Natural killer cell (primary cell): ENCODE data around the gene PHACTR3. TPM values are rescaled to one million over a fixed set of nuclear protein-coding genes. Genes with fewer than 3 reads are reported as not detected.
"Not testable (repeated sequence)": the region's sequence is repeated elsewhere in the genome, so short reads cannot be mapped to it uniquely, and the experiment has no call there.

ENCODE experiments used
- ATAC-seq, 3 donors: fragments of 150-1000 bp in 2 of 3; fragments of 200-7000 bp in 1 of 3; cut with Tn5 transposase; 1 replicate in 1 of 3; 2 replicates in 2 of 3; pipeline ENCODE4 v1.10.0; 2021; ENCODE audit warnings: mild to moderate bottlenecking in 2 of 3, moderate library complexity in 2 of 3
- DNase-seq, 2 donors: peaks; one replicate each; pipeline versions ENCODE4 v3.0.0 to v3.0.0-alpha.2; 2013 to 2021; ENCODE audit warnings: mixed read lengths in 1 of 2
- H3K27ac ChIP-seq: one replicate; pipeline ENCODE4 v1.5.1; 2013; ENCODE audit warnings: mild to moderate bottlenecking, low read length
- H3K27me3 ChIP-seq: one replicate; pipeline ENCODE4 v1.6.1; 2013; ENCODE audit warnings: low read length; ENCODE audit not compliant: control insufficient read depth, insufficient read depth
- H3K36me3 ChIP-seq: one replicate; pipeline ENCODE4 v1.6.1; 2013; ENCODE audit warnings: low read length; ENCODE audit not compliant: control insufficient read depth, insufficient read depth
- H3K4me1 ChIP-seq: one replicate; pipeline ENCODE4 v1.6.1; 2013; ENCODE audit warnings: low read length; ENCODE audit not compliant: control insufficient read depth, insufficient read depth
- H3K4me3 ChIP-seq: one replicate; pipeline ENCODE4 v1.5.1; 2013; ENCODE audit warnings: low read length
- H3K9me3 ChIP-seq: one replicate; pipeline ENCODE4 v1.6.1; 2013; ENCODE audit warnings: low read length; ENCODE audit not compliant: control insufficient read depth, insufficient read depth
- H3K27ac Mint-ChIP-seq, 2 donors: one replicate each; pipeline ENCODE4 v1.8.0; 2022; ENCODE audit warnings: mild to moderate bottlenecking in 2 of 2, mixed read lengths in 2 of 2, moderate library complexity in 1 of 2
- H3K27me3 Mint-ChIP-seq, 2 donors: one replicate each; pipeline ENCODE4 v1.8.0; 2022; ENCODE audit warnings: low read depth in 2 of 2, mixed read lengths in 2 of 2
- H3K36me3 Mint-ChIP-seq: one replicate; pipeline ENCODE4 v1.8.0; 2022; ENCODE audit warnings: mixed read lengths
- H3K4me1 Mint-ChIP-seq, 2 donors: one replicate each; pipeline ENCODE4 v1.8.0; 2022; ENCODE audit warnings: mixed read lengths in 2 of 2
- H3K4me3 Mint-ChIP-seq: one replicate; pipeline ENCODE4 v1.8.0; 2022; ENCODE audit warnings: mild to moderate bottlenecking, moderate library complexity, mixed read lengths
- H3K9me3 Mint-ChIP-seq, 2 donors: one replicate each; pipeline ENCODE4 v1.8.0; 2022; ENCODE audit warnings: mixed read lengths in 2 of 2
- WGBS: methylation state at CpG from one replicate; pipeline ENCODE4 v1.1.7; 2013; ENCODE audit warnings: missing lambda C conversion rate; ENCODE audit not compliant: insufficient coverage; 5-methylcytosine and 5-hydroxymethylcytosine counted together
- intact Hi-C: fragments of 100-400 bp; cut with micrococcal nuclease; formaldehyde crosslinking; loops from one replicate; pipeline ENCODE4 v1.14.2; 2022
- total RNA-seq, 4 donors: library from RNA; stranded (reverse); fragments of 120-200 nt in 1 of 4; gene quantifications; one replicate each; pipeline versions ENCODE4 v1.2.3 to v1.2.4, GENCODE V29; 2013 to 2022
- TF ChIP-seq, protein P1 (sequence below): fragments of 200-600 bp; IDR thresholded peaks from one replicate; pipeline ENCODE4 v1.8.0; 2022; ENCODE audit warnings: antibody characterized with exemption

PHACTR3 gene
- total RNA-seq, 3 donors from 2014 or later (not counting 1 experiment from before 2014, with no cell fraction given) = not detected

DNA sequence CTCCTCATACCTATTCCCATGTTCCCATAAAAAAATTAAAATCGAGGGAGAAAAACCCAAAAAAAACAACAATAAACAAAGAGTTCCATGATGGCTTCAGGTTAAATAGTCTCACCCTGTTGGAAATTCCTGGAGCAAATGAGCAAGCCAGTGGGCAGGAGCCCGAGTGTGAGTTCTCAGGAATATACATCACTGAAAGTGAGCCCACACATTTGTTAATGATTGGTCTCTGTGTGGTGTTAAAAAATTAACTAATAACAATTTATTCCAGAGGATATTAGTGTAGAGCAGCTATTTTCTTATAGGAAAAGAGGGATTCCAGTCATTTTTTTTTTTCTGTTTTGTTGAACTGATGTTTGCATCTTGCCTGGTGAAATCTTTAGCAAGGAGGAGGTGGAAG lies 12.9 kb downstream of the PHACTR3 start:
- WGBS = 68% methylated on average over 2 of the region's 2 CpGs
- peaks cover 4 to 14% of the 10 kb centered on the region in 2 donors for H3K27me3 Mint-ChIP-seq

DNA sequence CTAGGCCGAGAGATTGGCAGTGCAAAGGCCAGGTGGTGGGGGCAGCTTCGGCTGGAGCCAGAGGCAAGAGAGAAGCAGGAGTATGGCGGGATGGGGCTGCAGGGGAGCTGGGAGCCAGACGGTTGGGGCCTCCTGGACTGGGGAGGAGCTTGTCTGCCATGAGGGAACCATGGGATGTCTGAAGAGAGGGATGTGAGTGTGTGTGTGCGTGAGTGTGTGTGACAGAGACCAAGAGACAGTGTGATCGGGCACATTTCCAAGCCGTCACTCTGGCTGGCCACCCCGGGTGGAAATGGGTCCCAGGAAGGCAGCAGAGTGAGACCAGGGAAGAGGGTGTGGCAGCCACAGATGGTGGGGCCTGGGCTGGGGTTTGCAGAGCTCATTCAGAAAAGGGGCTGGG lies 13.8 kb downstream of the PHACTR3 start:
- WGBS = 71% methylated on average over 8 of the region's 8 CpGs
- no peak for DNase-seq
- H3K4me1 ChIP-seq = no peaks in the 10 kb centered on the region
- Mint-ChIP-seq H3K36me3 (no peaks in the 10 kb centered on the region), H3K27me3 (peaks cover 0 to 14% of the 10 kb centered on the region in 2 donors), H3K9me3 (no peaks in the 10 kb centered on the region), H3K4me1 (no peaks in the 10 kb centered on the region), H3K27ac (no peak overlapping the region), H3K4me3 (no peak overlapping the region)
- no peaks in the 10 kb centered on the region for H3K27me3 ChIP-seq
- no peak overlapping the region for H3K27ac ChIP-seq
- H3K9me3 ChIP-seq = no peaks in the 10 kb centered on the region
- intact Hi-C loops = no loop called here
- H3K4me3 ChIP-seq = no peak overlapping the region
- no peak for ATAC-seq
- H3K36me3 ChIP-seq = no peaks in the 10 kb centered on the region
- TF ChIP-seq, protein P1, sequence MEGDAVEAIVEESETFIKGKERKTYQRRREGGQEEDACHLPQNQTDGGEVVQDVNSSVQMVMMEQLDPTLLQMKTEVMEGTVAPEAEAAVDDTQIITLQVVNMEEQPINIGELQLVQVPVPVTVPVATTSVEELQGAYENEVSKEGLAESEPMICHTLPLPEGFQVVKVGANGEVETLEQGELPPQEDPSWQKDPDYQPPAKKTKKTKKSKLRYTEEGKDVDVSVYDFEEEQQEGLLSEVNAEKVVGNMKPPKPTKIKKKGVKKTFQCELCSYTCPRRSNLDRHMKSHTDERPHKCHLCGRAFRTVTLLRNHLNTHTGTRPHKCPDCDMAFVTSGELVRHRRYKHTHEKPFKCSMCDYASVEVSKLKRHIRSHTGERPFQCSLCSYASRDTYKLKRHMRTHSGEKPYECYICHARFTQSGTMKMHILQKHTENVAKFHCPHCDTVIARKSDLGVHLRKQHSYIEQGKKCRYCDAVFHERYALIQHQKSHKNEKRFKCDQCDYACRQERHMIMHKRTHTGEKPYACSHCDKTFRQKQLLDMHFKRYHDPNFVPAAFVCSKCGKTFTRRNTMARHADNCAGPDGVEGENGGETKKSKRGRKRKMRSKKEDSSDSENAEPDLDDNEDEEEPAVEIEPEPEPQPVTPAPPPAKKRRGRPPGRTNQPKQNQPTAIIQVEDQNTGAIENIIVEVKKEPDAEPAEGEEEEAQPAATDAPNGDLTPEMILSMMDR = no peak

More for the DNA sequence above, 12.9 kb downstream of the PHACTR3 start:
- TF ChIP-seq, protein P1 = no peak
- Histone ChIP-seq H3K4me1 (no peaks in the 10 kb centered on the region), H3K36me3 (no peaks in the 10 kb centered on the region), H3K4me3 (no peak overlapping the region), H3K9me3 (no peaks in the 10 kb centered on the region), H3K27ac (no peak overlapping the region), H3K27me3 (no peaks in the 10 kb centered on the region)
- no peaks in the 10 kb centered on the region for H3K9me3 Mint-ChIP-seq
- DNase-seq (no peak), ATAC-seq (no peak)
- intact Hi-C loops = no loop called here
- H3K4me1 Mint-ChIP-seq = no peaks in the 10 kb centered on the region
- no peak overlapping the region for H3K4me3 Mint-ChIP-seq
- no peaks in the 10 kb centered on the region for H3K36me3 Mint-ChIP-seq
- no peak overlapping the region for H3K27ac Mint-ChIP-seq

DNA sequence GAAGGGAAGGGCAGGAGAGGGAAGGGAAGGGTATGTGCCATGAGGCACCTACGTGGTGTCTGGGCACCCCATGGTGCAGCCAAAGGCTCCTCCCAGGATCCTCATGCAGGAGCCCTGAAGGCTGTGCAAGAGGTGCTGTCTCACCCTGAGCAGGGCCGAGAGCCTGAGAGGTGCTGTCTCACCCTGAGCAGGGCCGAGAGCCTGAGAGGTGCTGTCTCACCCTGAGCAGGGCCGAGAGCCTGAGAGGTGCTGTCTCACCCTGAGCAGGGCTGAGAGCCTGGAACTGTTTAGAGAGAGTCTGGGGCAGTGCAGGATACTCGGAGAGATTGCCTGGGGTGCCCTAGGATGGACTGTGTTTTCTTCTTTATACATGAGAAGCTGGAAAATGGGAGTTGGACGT lies 14.2 kb downstream of the PHACTR3 start:
- not testable (repeated sequence) for ATAC-seq, DNase-seq
- 64% methylated on average over 6 of the region's 6 CpGs for WGBS

DNA sequence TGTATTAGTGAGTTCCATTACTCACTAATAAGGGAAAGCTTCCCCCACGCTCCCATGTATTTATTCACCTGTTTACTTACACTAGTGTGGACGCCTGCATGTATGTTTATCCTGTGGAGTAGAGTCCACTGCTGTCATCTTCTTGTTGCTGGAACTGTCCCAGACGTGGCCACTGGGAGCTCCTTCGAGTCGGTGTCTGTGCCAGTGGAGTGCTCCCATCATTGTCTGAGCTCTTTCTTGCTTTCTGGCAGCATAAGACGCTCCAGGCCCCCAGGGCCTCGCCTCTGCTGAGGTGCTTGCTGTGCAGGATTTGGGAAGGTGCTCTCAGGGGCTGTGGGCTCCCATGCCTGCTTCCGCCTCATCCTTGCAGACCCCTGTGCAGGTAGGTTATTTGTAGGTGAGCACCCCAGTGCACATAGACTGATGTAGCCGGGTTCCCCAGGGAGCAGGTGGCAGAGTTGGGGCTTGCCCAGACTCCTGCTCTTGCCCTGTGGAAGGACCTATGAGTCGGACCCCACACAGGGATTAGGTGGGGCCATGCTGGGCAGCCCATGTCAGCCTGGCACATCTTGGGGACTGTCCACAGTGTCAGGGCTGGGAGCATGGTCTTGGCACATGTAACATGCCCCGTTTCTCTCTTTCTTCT lies 16.6 kb downstream of the PHACTR3 start:
- 64% methylated on average over 10 of the region's 11 CpGs for WGBS
- Mint-ChIP-seq H3K9me3 (no peaks in the 10 kb centered on the region), H3K4me1 (no peaks in the 10 kb centered on the region), H3K27ac (no peak overlapping the region), H3K27me3 (peaks cover 0 to 14% of the 10 kb centered on the region in 2 donors), H3K4me3 (no peak overlapping the region), H3K36me3 (no peaks in the 10 kb centered on the region)
- Histone ChIP-seq H3K4me1 (no peaks in the 10 kb centered on the region), H3K4me3 (no peak overlapping the region), H3K27me3 (no peaks in the 10 kb centered on the region), H3K36me3 (no peaks in the 10 kb centered on the region), H3K9me3 (no peaks in the 10 kb centered on the region), H3K27ac (no peak overlapping the region)
- ATAC-seq = no peak
- TF ChIP-seq, protein P1 = no peak
- DNase-seq = no peak
- intact Hi-C loops = no loop called here

More for the DNA sequence above, 14.2 kb downstream of the PHACTR3 start:
- H3K9me3 ChIP-seq, intact Hi-C loops, H3K27me3 ChIP-seq, H3K27ac Mint-ChIP-seq, H3K9me3 Mint-ChIP-seq, H3K36me3 ChIP-seq, H3K4me1 ChIP-seq, H3K4me3 Mint-ChIP-seq, H3K4me3 ChIP-seq, H3K4me1 Mint-ChIP-seq, H3K36me3 Mint-ChIP-seq, H3K27ac ChIP-seq: not testable (repeated sequence)
- H3K27me3 Mint-ChIP-seq = peaks cover 0 to 14% of the 10 kb centered on the region in 2 donors
